ENCODE results near the gene PCDHB14. TPM values are rescaled to one million over a fixed set of nuclear protein-coding genes. Genes with fewer than 3 reads are reported as not detected.

The PCDHB14 gene
- total RNA-seq, 1 experiment from 2014 or later, result 0.80 TPM

DNA sequence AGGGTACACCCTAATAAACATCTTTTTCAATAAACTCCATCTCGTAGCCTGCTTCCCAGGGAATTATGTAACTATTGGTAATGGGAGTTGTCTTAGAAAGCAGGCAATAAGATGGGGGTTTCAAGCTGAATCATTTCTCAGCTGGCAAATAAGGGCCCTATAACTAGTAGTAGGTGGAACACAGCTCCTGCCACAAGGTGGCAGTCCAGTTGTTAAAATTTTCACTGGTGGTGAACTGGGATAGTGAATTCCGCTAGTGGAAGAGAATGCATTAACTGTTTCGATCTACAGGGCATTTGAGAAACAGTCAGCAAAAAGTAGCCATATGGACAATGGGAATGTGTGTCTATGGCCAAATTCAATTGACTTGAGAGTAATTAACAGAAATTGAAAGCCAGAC, 49.8 kb downstream of the PCDHB14 start:
- DNase-seq (ENCODE audit: low read depth, low spot score) (no peak), ATAC-seq (no peak)
- no peak overlapping the region for H3K27ac ChIP-seq (ENCODE audit: low read length)
- POLR2A ChIA-PET, result no interaction called here
- H3K36me3 ChIP-seq (ENCODE audit: control insufficient read depth, insufficient read depth, low read length), result no peaks in the 10 kb centered on the region
- H3K27me3 ChIP-seq (ENCODE audit: control insufficient read depth, insufficient read depth, low read length), result no peaks in the 10 kb centered on the region
- H3K4me1 ChIP-seq (ENCODE audit: control insufficient read depth, insufficient read depth, low read length), result no peaks in the 10 kb centered on the region
- CTCF ChIA-PET, result no interaction called here
- intact Hi-C loops (cut with micrococcal nuclease; ENCODE audit: unreplicated experiment), result no loop called here
- H3K4me3 ChIP-seq (ENCODE audit: low read depth in 2 of 2, low read length in 2 of 2), result no peak overlapping the region
- peaks cover 50% of the 10 kb centered on the region for H3K9me3 ChIP-seq (ENCODE audit: control insufficient read depth, insufficient read depth, low read depth, low read length)
- in situ Hi-C loops (cut with HindIII; ENCODE audit: low pct_unique_long_range_greater_than_20kb, low sequenced_read_pairs), result no loop called here
- BruUV-seq (replicated peaks), result no TSS peak
- TF ChIP-seq SIN3A (IDR thresholded peaks at IDR 0.05; ENCODE audit: borderline replicate concordance, insufficient read depth, low read depth, low read length), result no peak
- TF ChIP-seq, protein P1, sequence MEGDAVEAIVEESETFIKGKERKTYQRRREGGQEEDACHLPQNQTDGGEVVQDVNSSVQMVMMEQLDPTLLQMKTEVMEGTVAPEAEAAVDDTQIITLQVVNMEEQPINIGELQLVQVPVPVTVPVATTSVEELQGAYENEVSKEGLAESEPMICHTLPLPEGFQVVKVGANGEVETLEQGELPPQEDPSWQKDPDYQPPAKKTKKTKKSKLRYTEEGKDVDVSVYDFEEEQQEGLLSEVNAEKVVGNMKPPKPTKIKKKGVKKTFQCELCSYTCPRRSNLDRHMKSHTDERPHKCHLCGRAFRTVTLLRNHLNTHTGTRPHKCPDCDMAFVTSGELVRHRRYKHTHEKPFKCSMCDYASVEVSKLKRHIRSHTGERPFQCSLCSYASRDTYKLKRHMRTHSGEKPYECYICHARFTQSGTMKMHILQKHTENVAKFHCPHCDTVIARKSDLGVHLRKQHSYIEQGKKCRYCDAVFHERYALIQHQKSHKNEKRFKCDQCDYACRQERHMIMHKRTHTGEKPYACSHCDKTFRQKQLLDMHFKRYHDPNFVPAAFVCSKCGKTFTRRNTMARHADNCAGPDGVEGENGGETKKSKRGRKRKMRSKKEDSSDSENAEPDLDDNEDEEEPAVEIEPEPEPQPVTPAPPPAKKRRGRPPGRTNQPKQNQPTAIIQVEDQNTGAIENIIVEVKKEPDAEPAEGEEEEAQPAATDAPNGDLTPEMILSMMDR (IDR thresholded peaks at IDR 0.05), result peak; percentile 26

Other genes starting within 250 kb of the PCDHB14 start
- 0.05 TPM for gene PCDHB1, start 172.0 kb upstream of the PCDHB14 start, total RNA-seq (2021; ENCODE audit: unreplicated experiment)
- gene PCDHB2, start 128.7 kb upstream of the PCDHB14 start, total RNA-seq (2021; ENCODE audit: unreplicated experiment), result 12.8 TPM
- gene PCDHB3, start 122.9 kb upstream of the PCDHB14 start, total RNA-seq (2021; ENCODE audit: unreplicated experiment), result 0.92 TPM
- 0.26 TPM for gene PCDHB4, start 101.5 kb upstream of the PCDHB14 start, total RNA-seq (2021; ENCODE audit: unreplicated experiment)
- 0.08 TPM for gene PCDHB5, start 88.1 kb upstream of the PCDHB14 start, total RNA-seq (2021; ENCODE audit: unreplicated experiment)
- gene PCDHB6, start 73.3 kb upstream of the PCDHB14 start, total RNA-seq (2021; ENCODE audit: unreplicated experiment), result 1.9 TPM
- 1.3 TPM for gene PCDHB7, start 50.7 kb upstream of the PCDHB14 start, total RNA-seq (2021; ENCODE audit: unreplicated experiment)
- gene PCDHB8, start 45.6 kb upstream of the PCDHB14 start, total RNA-seq (2021; ENCODE audit: unreplicated experiment), result 7.6 TPM
- gene PCDHB16, start 41.0 kb upstream of the PCDHB14 start, total RNA-seq (2021; ENCODE audit: unreplicated experiment), result 1.8 TPM
- gene PCDHB9, start 36.2 kb upstream of the PCDHB14 start, total RNA-seq (2021; ENCODE audit: unreplicated experiment), result 1.8 TPM
- gene PCDHB10, start 31.0 kb upstream of the PCDHB14 start, total RNA-seq (2021; ENCODE audit: unreplicated experiment), result 0.72 TPM
- gene PCDHB11, start 23.7 kb upstream of the PCDHB14 start, total RNA-seq (2021; ENCODE audit: unreplicated experiment), result 1.6 TPM
- 0.44 TPM for gene PCDHB12, start 14.6 kb upstream of the PCDHB14 start, total RNA-seq (2021; ENCODE audit: unreplicated experiment)
- gene PCDHB13, start 9.4 kb upstream of the PCDHB14 start, total RNA-seq (2021; ENCODE audit: unreplicated experiment), result 1.0 TPM
- 0.15 TPM for gene PCDHB15, start 22.1 kb downstream of the PCDHB14 start, total RNA-seq (2021; ENCODE audit: unreplicated experiment)
- gene SLC25A2, start 80.7 kb downstream of the PCDHB14 start, total RNA-seq (2021; ENCODE audit: unreplicated experiment), result 0.28 TPM
- gene TAF7, start 97.4 kb downstream of the PCDHB14 start, total RNA-seq (2021; ENCODE audit: unreplicated experiment), result 71.0 TPM
- gene PCDHGA1, start 107.2 kb downstream of the PCDHB14 start, total RNA-seq (2021; ENCODE audit: unreplicated experiment), result 0.92 TPM
- 0.05 TPM for gene PCDHGA2, start 115.4 kb downstream of the PCDHB14 start, total RNA-seq (2021; ENCODE audit: unreplicated experiment)
- gene PCDHGA3, start 120.5 kb downstream of the PCDHB14 start, total RNA-seq (2021; ENCODE audit: unreplicated experiment), result not detected
- gene PCDHGB1, start 126.8 kb downstream of the PCDHB14 start, total RNA-seq (2021; ENCODE audit: unreplicated experiment), result 2.0 TPM
- gene PCDHGA4, start 131.7 kb downstream of the PCDHB14 start, total RNA-seq (2021; ENCODE audit: unreplicated experiment), result 0.69 TPM
- 5.3 TPM for gene PCDHGB2, start 136.7 kb downstream of the PCDHB14 start, total RNA-seq (2021; ENCODE audit: unreplicated experiment)
- 0.67 TPM for gene PCDHGA5, start 140.8 kb downstream of the PCDHB14 start, total RNA-seq (2021; ENCODE audit: unreplicated experiment)
- 0.49 TPM for gene PCDHGB3, start 146.9 kb downstream of the PCDHB14 start, total RNA-seq (2021; ENCODE audit: unreplicated experiment)
- gene PCDHGA6, start 150.5 kb downstream of the PCDHB14 start, total RNA-seq (2021; ENCODE audit: unreplicated experiment), result 0.59 TPM
- gene PCDHGA7, start 159.4 kb downstream of the PCDHB14 start, total RNA-seq (2021; ENCODE audit: unreplicated experiment), result 0.18 TPM
- 0.21 TPM for gene PCDHGB4, start 164.4 kb downstream of the PCDHB14 start, total RNA-seq (2021; ENCODE audit: unreplicated experiment)
- gene PCDHGA8, start 169.3 kb downstream of the PCDHB14 start, total RNA-seq (2021; ENCODE audit: unreplicated experiment), result 0.18 TPM
- 0.87 TPM for gene PCDHGB5, start 174.6 kb downstream of the PCDHB14 start, total RNA-seq (2021; ENCODE audit: unreplicated experiment)
- 0.15 TPM for gene PCDHGA9, start 179.4 kb downstream of the PCDHB14 start, total RNA-seq (2021; ENCODE audit: unreplicated experiment)
- gene PCDHGB6, start 184.7 kb downstream of the PCDHB14 start, total RNA-seq (2021; ENCODE audit: unreplicated experiment), result 0.23 TPM
- 0.69 TPM for gene PCDHGA10, start 189.6 kb downstream of the PCDHB14 start, total RNA-seq (2021; ENCODE audit: unreplicated experiment)
- gene PCDHGB7, start 194.3 kb downstream of the PCDHB14 start, total RNA-seq (2021; ENCODE audit: unreplicated experiment), result 6.7 TPM
- 0.39 TPM for gene PCDHGA11, start 197.7 kb downstream of the PCDHB14 start, total RNA-seq (2021; ENCODE audit: unreplicated experiment)
- 0.21 TPM for gene PCDHGA12, start 207.2 kb downstream of the PCDHB14 start, total RNA-seq (2021; ENCODE audit: unreplicated experiment)

Data from Panc1 (cell line).